CD14-positive monocyte (primary cell): ENCODE measurements around the gene GPATCH2. TPM values are rescaled to one million over a fixed set of nuclear protein-coding genes. Genes with fewer than 3 reads are reported as not detected.

ENCODE experiments used
- DNase-seq, 3 donors: peaks; one replicate each; pipeline ENCODE4 v3.0.0-alpha.2; 2011 to 2022
- H2AFZ ChIP-seq: 2 replicates; pipeline ENCODE4 v1.6.0; 2012; ENCODE audit warnings: mild to moderate bottlenecking, low read depth, low read length, inconsistent platforms; ENCODE audit not compliant: insufficient read depth, poor library complexity, severe bottlenecking
- H3K27ac ChIP-seq, 2 donors: 1 replicate in 1 of 2; 2 replicates in 1 of 2; pipeline ENCODE4 v1.5.1; 2012 to 2013; ENCODE audit warnings: low read length in 2 of 2, control low read depth in 1 of 2, inconsistent platforms in 1 of 2, low read depth in 1 of 2, mild to moderate bottlenecking in 1 of 2
- H3K27me3 ChIP-seq, 2 donors: one replicate each; pipeline versions ENCODE4 v1.6.0 to v1.6.1; 2011 to 2013; ENCODE audit warnings: low read length in 2 of 2; ENCODE audit not compliant: control insufficient read depth in 2 of 2, insufficient read depth in 2 of 2
- H3K36me3 ChIP-seq, 2 donors: replicated peaks in 1 of 2; 1 replicate in 1 of 2; 2 replicates in 1 of 2; pipeline versions ENCODE4 v1.5.1 to v1.6.1; 2012 to 2013; ENCODE audit warnings: low read length in 2 of 2, control low read depth in 1 of 2, inconsistent platforms in 1 of 2, mild to moderate bottlenecking in 1 of 2; ENCODE audit not compliant: insufficient read depth in 2 of 2, control insufficient read depth in 1 of 2
- H3K4me1 ChIP-seq, 2 donors: 1 replicate in 1 of 2; 2 replicates in 1 of 2; pipeline versions ENCODE4 v1.5.1 to v1.6.1; 2012 to 2013; ENCODE audit warnings: low read length in 2 of 2, control low read depth in 1 of 2, inconsistent platforms in 1 of 2, mild to moderate bottlenecking in 1 of 2, moderate library complexity in 1 of 2; ENCODE audit not compliant: insufficient read depth in 2 of 2, control insufficient read depth in 1 of 2
- H3K4me2 ChIP-seq: replicated peaks from 2 replicates; pipeline ENCODE3; 2012; ENCODE audit warnings: low read length, moderate library complexity, mild to moderate bottlenecking; ENCODE audit not compliant: poor library complexity, severe bottlenecking; ENCODE audit errors: extremely low read depth
- H3K4me3 ChIP-seq, 3 experiments: fragments of 200-600 bp in 1 of 3; sonication (generic) in 1 of 3; replicated peaks in 1 of 3; 1 replicate in 2 of 3; 2 replicates in 1 of 3; pipeline ENCODE4 v1.5.1; 2011 to 2013; ENCODE audit warnings: low read length in 3 of 3, mild to moderate bottlenecking in 3 of 3, control low read depth in 2 of 3, low read depth in 2 of 3, inconsistent platforms in 1 of 3, moderate library complexity in 1 of 3
- H3K79me2 ChIP-seq: 2 replicates; pipeline ENCODE4 v1.6.0; 2012; ENCODE audit warnings: mild to moderate bottlenecking, control low read depth, inconsistent platforms, low read length, moderate library complexity; ENCODE audit not compliant: insufficient read depth
- H3K9ac ChIP-seq: 2 replicates; pipeline ENCODE4 v1.6.0; 2017; ENCODE audit warnings: low read length, mild to moderate bottlenecking; ENCODE audit not compliant: insufficient read depth, poor library complexity, severe bottlenecking
- H3K9me3 ChIP-seq, 2 donors: replicated peaks in 1 of 2; 1 replicate in 1 of 2; 2 replicates in 1 of 2; pipeline versions ENCODE4 v1.5.1 to v1.6.1; 2012 to 2013; ENCODE audit warnings: low read length in 2 of 2, control low read depth in 1 of 2; ENCODE audit not compliant: control insufficient read depth in 1 of 2, insufficient read depth in 1 of 2
- H4K20me1 ChIP-seq: 2 replicates; pipeline ENCODE4 v1.6.0; 2012; ENCODE audit warnings: mild to moderate bottlenecking, low read length, control low read depth, moderate library complexity; ENCODE audit not compliant: insufficient read depth
- H3K27ac Mint-ChIP-seq, 7 donors: one replicate each; pipeline ENCODE4 v1.8.0; 2020; ENCODE audit warnings: mild to moderate bottlenecking in 7 of 7, mixed read lengths in 7 of 7, moderate library complexity in 6 of 7, inconsistent platforms in 2 of 7
- H3K27me3 Mint-ChIP-seq, 3 donors: one replicate each; pipeline ENCODE4 v1.8.0; 2021 to 2022; ENCODE audit warnings: low read depth in 3 of 3, mild to moderate bottlenecking in 3 of 3, mixed read lengths in 3 of 3, moderate library complexity in 3 of 3, inconsistent platforms in 1 of 3
- H3K36me3 Mint-ChIP-seq, 2 donors: one replicate each; pipeline ENCODE4 v1.8.0; 2020; ENCODE audit warnings: mixed read lengths in 2 of 2, inconsistent platforms in 1 of 2, mild to moderate bottlenecking in 1 of 2
- H3K4me1 Mint-ChIP-seq: one replicate; pipeline ENCODE4 v1.8.0; 2020; ENCODE audit warnings: mild to moderate bottlenecking, mixed read lengths
- H3K4me3 Mint-ChIP-seq, 2 donors: one replicate each; pipeline ENCODE4 v1.8.0; 2020; ENCODE audit warnings: mild to moderate bottlenecking in 2 of 2, mixed read lengths in 2 of 2, moderate library complexity in 1 of 2
- H3K9me3 Mint-ChIP-seq, 7 donors: one replicate each; pipeline ENCODE4 v1.8.0; 2020 to 2022; ENCODE audit warnings: mixed read lengths in 7 of 7, mild to moderate bottlenecking in 6 of 7, moderate library complexity in 6 of 7, inconsistent platforms in 2 of 7
- WGBS: methylation state at CpG from one replicate; pipeline ENCODE4 v1.1.5; 2013; ENCODE audit warnings: missing lambda C conversion rate; ENCODE audit not compliant: insufficient coverage; 5-methylcytosine and 5-hydroxymethylcytosine counted together
- intact Hi-C, 2 donors: fragments of 100-400 bp; cut with micrococcal nuclease; formaldehyde crosslinking; loops; one replicate each; pipeline versions ENCODE4 v1.15.0 to v1.15.1; 2023
- polyA plus RNA-seq, 3 donors: library from polyadenylated mRNA; depleted of rRNA in 1 of 3; unstranded in 2 of 3; stranded (reverse) in 1 of 3; fragments of 300-500 nt in 2 of 3; fragments of >200 nt in 1 of 3; fragmentation: Illumina TruSeq in 2 of 3; gene quantifications; 1 replicate in 2 of 3; 2 replicates in 1 of 3; pipeline ENCODE4 v1.2.3, GENCODE V29; 2012 to 2021
- TF ChIP-seq, protein P1 (sequence below): fragments of 200-600 bp; IDR thresholded peaks from one replicate; pipeline ENCODE4 v1.8.0; 2022; ENCODE audit warnings: antibody characterized with exemption, mild to moderate bottlenecking

GPATCH2 gene
- polyA plus RNA-seq, 3 donors: 1.8 to 3.4 (median 1.9) TPM

DNA sequence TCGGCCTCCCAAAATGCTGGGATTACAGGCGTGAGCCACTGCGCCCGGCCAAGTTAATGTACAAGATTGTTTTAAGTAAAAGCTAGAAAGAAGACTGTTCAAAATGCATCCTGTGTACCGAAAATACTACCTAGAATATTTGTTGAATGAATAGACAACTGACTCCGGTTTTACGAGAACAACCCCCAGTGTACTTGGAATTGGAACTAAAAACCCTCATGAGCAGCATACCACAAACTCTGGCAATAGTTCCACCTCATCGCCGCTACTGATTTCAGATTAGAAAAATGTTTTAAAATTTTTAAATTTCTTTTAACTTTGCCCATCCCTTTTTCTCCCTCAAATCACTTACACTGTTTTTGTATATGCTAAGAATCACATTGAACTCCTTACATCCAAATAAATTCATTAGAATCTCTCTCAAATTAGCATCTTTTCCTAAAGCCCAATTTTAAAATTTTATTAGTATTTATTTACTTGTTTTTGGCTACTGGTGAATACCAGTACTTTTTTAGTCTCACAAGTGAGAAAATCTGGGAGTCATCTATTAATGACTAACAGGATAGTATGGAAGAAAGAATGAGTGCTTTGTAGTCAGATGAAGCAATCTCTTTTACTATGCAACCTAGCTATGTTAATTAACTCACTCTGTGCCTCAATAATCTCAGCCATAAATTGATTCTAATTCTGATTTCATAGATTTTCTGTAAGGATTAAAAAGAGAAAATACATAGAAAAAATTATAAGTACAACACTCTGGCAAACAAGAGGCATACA is 95.1 kb downstream of the GPATCH2 start:
- TF ChIP-seq, protein P1, sequence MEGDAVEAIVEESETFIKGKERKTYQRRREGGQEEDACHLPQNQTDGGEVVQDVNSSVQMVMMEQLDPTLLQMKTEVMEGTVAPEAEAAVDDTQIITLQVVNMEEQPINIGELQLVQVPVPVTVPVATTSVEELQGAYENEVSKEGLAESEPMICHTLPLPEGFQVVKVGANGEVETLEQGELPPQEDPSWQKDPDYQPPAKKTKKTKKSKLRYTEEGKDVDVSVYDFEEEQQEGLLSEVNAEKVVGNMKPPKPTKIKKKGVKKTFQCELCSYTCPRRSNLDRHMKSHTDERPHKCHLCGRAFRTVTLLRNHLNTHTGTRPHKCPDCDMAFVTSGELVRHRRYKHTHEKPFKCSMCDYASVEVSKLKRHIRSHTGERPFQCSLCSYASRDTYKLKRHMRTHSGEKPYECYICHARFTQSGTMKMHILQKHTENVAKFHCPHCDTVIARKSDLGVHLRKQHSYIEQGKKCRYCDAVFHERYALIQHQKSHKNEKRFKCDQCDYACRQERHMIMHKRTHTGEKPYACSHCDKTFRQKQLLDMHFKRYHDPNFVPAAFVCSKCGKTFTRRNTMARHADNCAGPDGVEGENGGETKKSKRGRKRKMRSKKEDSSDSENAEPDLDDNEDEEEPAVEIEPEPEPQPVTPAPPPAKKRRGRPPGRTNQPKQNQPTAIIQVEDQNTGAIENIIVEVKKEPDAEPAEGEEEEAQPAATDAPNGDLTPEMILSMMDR: no peak
- Mint-ChIP-seq H3K4me1 (no peaks in the 10 kb centered on the region), H3K9me3 (peaks cover 0 to 7% (median 3%) of the 10 kb centered on the region in 7 donors), H3K4me3 (no peak overlapping the region), H3K36me3 (no peaks in the 10 kb centered on the region), H3K27me3 (no peaks in the 10 kb centered on the region), H3K27ac (no peak overlapping the region)
- no peaks in the 10 kb centered on the region for H4K20me1 ChIP-seq
- 100% methylated on average over 4 of the region's 9 CpGs for WGBS
- no peak for DNase-seq
- no peak overlapping the region for H3K27ac ChIP-seq
- H3K4me2 ChIP-seq: no peak overlapping the region
- H3K79me2 ChIP-seq: no peaks in the 10 kb centered on the region
- H3K9ac ChIP-seq: no peak overlapping the region
- no peaks in the 10 kb centered on the region for H3K36me3 ChIP-seq
- H3K4me1 ChIP-seq: no peaks in the 10 kb centered on the region
- no peaks in the 10 kb centered on the region for H3K9me3 ChIP-seq
- no peaks in the 10 kb centered on the region for H3K27me3 ChIP-seq
- intact Hi-C loops: no loop called here
- H2AFZ ChIP-seq: no peak overlapping the region
- no peak overlapping the region for H3K4me3 ChIP-seq

DNA sequence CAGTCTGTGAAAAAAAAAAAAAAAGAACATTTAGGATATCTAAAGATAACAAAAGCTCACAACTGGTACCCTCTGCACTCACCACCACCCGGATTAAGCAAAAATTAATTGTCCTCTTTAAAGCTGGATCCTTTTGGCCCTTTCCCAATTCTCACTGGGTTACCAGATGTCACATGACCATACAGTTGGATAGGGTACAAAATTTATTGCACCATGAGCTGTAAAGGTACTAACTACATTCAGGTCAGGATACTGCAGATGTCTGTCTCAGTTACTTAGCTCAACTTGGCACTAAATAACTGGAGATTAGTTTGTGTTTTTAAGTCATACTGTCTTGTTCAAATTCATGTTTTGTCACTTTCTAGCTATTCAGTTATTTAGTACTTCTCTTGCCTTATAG is 96.3 kb downstream of the GPATCH2 start:
- H3K27me3 ChIP-seq: no peaks in the 10 kb centered on the region
- no CpG with 5 or more reads among the region's 1 CpG for WGBS

More for the DNA sequence above, 96.3 kb downstream of the GPATCH2 start:
- Histone ChIP-seq H3K4me2 (no peak overlapping the region), H3K9me3 (no peaks in the 10 kb centered on the region), H3K36me3 (no peaks in the 10 kb centered on the region), H4K20me1 (no peaks in the 10 kb centered on the region), H3K27ac (no peak overlapping the region), H2AFZ (no peak overlapping the region), H3K4me3 (no peak overlapping the region), H3K9ac (no peak overlapping the region), H3K79me2 (no peaks in the 10 kb centered on the region), H3K4me1 (no peaks in the 10 kb centered on the region)
- Mint-ChIP-seq H3K9me3 (peaks cover 0 to 7% (median 3%) of the 10 kb centered on the region in 7 donors), H3K27me3 (no peaks in the 10 kb centered on the region), H3K36me3 (no peaks in the 10 kb centered on the region), H3K4me3 (no peak overlapping the region), H3K27ac (no peak overlapping the region), H3K4me1 (no peaks in the 10 kb centered on the region)
- TF ChIP-seq, protein P1: no peak
- no peak for DNase-seq
- intact Hi-C loops: no loop called here
